K562 (cell line): ENCODE data around the gene RETSAT. TPM values are rescaled to one million over a fixed set of nuclear protein-coding genes. Genes with fewer than 3 reads are reported as not detected.
"Not testable (repeated sequence)": the region's sequence is repeated elsewhere in the genome, so short reads cannot be mapped to it uniquely, and the experiment has no call there.

Source experiments
- ATAC-seq: fragments of 200-7000 bp; cut with Tn5 transposase; 3 replicates; pipeline ENCODE4 v1.9.1; 2020; ENCODE audit warnings: moderate library complexity
- BruUV-seq: library from RNA; stranded (reverse); fragments of 400-500 nt; replicated peaks from 2 replicates; lab custom pipeline; 2021; lab: Mats Ljungman, UMichigan
- CTCF ChIA-PET: fragments of 300-600 bp; formaldehyde crosslinking; extraction: SDS; loops from one replicate; lab custom pipeline; 2021; ENCODE audit warnings: low intra/inter-chr PET ratio; lab: Yijun Ruan, JAX
- POLR2A ChIA-PET: fragments of 300-600, 350-650 bp; sonication (Branson Sonifier 250); formaldehyde crosslinking; extraction: SDS; loops from one replicate; lab custom pipeline; 2021; ENCODE audit warnings: antibody characterized with exemption, inconsistent platforms; lab: Yijun Ruan, JAX
- DNase-seq, 4 experiments: peaks; one replicate each; pipeline versions ENCODE4 v3.0.0 to v3.0.0-alpha.2; 2011 to 2018; ENCODE audit warnings: low spot score in 3 of 4, mixed read lengths in 3 of 4; ENCODE audit errors: extremely low read depth in 1 of 4
- FAIRE-seq: peaks from 2 replicates; lab custom pipeline; 2011; peaks lifted over from hg19 to GRCh38; lab: Jason Lieb, UNC
- H2AFZ ChIP-seq: 2 replicates; pipeline ENCODE4 v1.6.0; 2011; ENCODE audit warnings: low read depth, low read length, control low read depth, inconsistent platforms
- H3K27ac ChIP-seq: fragments of 200-600 bp; 3 replicates; pipeline ENCODE4 v1.8.0; 2011; ENCODE audit warnings: low read depth, mild to moderate bottlenecking, control low read depth, inconsistent platforms, low read length, moderate library complexity, mixed read lengths; ENCODE audit errors: extremely low read depth
- H3K27me3 ChIP-seq, 2 experiments: fragments of 300-600 bp in 1 of 2; 2 replicates in 1 of 2; 3 replicates in 1 of 2; pipeline versions ENCODE4 v1.6.0 to v1.8.0; 2011; ENCODE audit warnings: inconsistent platforms in 2 of 2, low read length in 2 of 2, mild to moderate bottlenecking in 1 of 2, mixed read lengths in 1 of 2, moderate library complexity in 1 of 2; ENCODE audit not compliant: control insufficient read depth in 2 of 2, insufficient read depth in 2 of 2
- H3K36me3 ChIP-seq: fragments of 300-600 bp; 3 replicates; pipeline ENCODE4 v1.8.0; 2011; ENCODE audit warnings: mild to moderate bottlenecking, low read length, inconsistent platforms; ENCODE audit not compliant: control insufficient read depth, insufficient read depth
- H3K4me1 ChIP-seq, 2 experiments: fragments of 200-600 bp in 1 of 2; replicated peaks in 1 of 2; 2 replicates in 1 of 2; 3 replicates in 1 of 2; pipeline versions ENCODE4 v1.5.1 to v1.8.0; 2011; ENCODE audit warnings: inconsistent platforms in 2 of 2, low read length in 2 of 2, mild to moderate bottlenecking in 1 of 2, mixed read lengths in 1 of 2, moderate library complexity in 1 of 2; ENCODE audit not compliant: control insufficient read depth in 2 of 2, insufficient read depth in 2 of 2
- H3K4me2 ChIP-seq: 2 replicates; pipeline ENCODE4 v1.6.1; 2011; ENCODE audit warnings: low read length, control low read depth, inconsistent platforms, mixed read lengths; ENCODE audit not compliant: insufficient read depth
- H3K4me3 ChIP-seq: fragments of 200-600 bp; sonication (generic), shearing (Covaris generic); 2 replicates; pipeline ENCODE4 v1.5.1; 2016; ENCODE audit warnings: control low read depth, inconsistent platforms
- H3K79me2 ChIP-seq: fragments of 200-600 bp; 3 replicates; pipeline ENCODE4 v1.8.0; 2011; ENCODE audit warnings: low read length, inconsistent platforms; ENCODE audit not compliant: control insufficient read depth, insufficient read depth
- H3K9ac ChIP-seq, 2 experiments: 2 replicates each; pipeline versions ENCODE4 v1.6.0 to v1.6.1; 2011; ENCODE audit warnings: low read depth in 2 of 2, low read length in 2 of 2, control low read depth in 1 of 2, inconsistent platforms in 1 of 2, mild to moderate bottlenecking in 1 of 2, mixed read lengths in 1 of 2; ENCODE audit not compliant: insufficient read depth in 1 of 2
- H3K9me1 ChIP-seq: one replicate; pipeline ENCODE4 v1.6.0; 2011; ENCODE audit warnings: inconsistent platforms, mild to moderate bottlenecking, low read length, moderate library complexity; ENCODE audit not compliant: control insufficient read depth, insufficient read depth
- H3K9me3 ChIP-seq: replicated peaks from 2 replicates; pipeline ENCODE4 v1.5.1; 2011; ENCODE audit warnings: low read depth, low read length, inconsistent platforms; ENCODE audit not compliant: control insufficient read depth, insufficient read depth
- H4K20me1 ChIP-seq: replicated peaks from 2 replicates; pipeline ENCODE4 v1.6.1; 2011; ENCODE audit warnings: low read length, inconsistent platforms, mixed read lengths; ENCODE audit not compliant: control insufficient read depth, insufficient read depth
- CXXC5 ChIP-seq: fragments of 250-450 bp; sonication (Bioruptor Pico); IDR thresholded peaks from 2 replicates; pipeline ENCODE4 v1.8.0; 2022; ENCODE audit warnings: inconsistent platforms, mild to moderate bottlenecking, moderate library complexity
- DLX4 ChIP-seq: fragments of 250-450 bp; sonication (Bioruptor Pico); IDR thresholded peaks from 2 replicates; pipeline ENCODE4 v1.6.1; 2021; ENCODE audit warnings: mild to moderate bottlenecking
- MYNN ChIP-seq, 2 experiments: sonication (generic); formaldehyde crosslinking in 1 of 2; IDR thresholded peaks; 2 replicates each; pipeline versions ENCODE4 v1.5.0 to v1.6.1; 2016 to 2020; ENCODE audit warnings: antibody characterized with exemption in 1 of 2, missing genetic modification reagents in 1 of 2
- WGBS: fragments of 100-300 bp; shearing (Covaris generic); methylation state at CpG from one replicate; pipeline ENCODE4 v1.1.6; 2016; ENCODE audit warnings: low coverage, mixed read lengths; ENCODE audit not compliant: insufficient coverage; ENCODE audit errors: missing lambda C conversion rate; 5-methylcytosine and 5-hydroxymethylcytosine counted together
- in situ Hi-C: fragments of 300-500 bp; cut with MboI; formaldehyde crosslinking; loops from 4 replicates; pipeline ENCODE4 v1.15.0; 2018; ENCODE audit warnings: inconsistent platforms, mixed read lengths
- intact Hi-C: fragments of 100-400 bp; cut with micrococcal nuclease; formaldehyde crosslinking; loops from 2 replicates; pipeline ENCODE4 v1.14.2; 2022
- polyA plus RNA-seq, 8 experiments: library from polyadenylated mRNA; depleted of rRNA in 4 of 8; stranded (reverse) in 5 of 8; unstranded in 3 of 8; fragments of >200 nt; fragmentation: Nextera tagmentation in 2 of 8; fragmentation: Illumina TruSeq in 1 of 8; extraction: Ambion mirVana in 2 of 8; extraction: Trizol in 1 of 8; gene quantifications; 2 replicates each; pipeline versions ENCODE4 v1.2.1 to v1.2.3, GENCODE V29; 2011 to 2014; ENCODE audit warnings: inconsistent platforms in 1 of 8, missing spikeins in 1 of 8
- total RNA-seq, 7 experiments: library from RNA; depleted of rRNA in 6 of 7; stranded (reverse); fragments of >200 nt in 6 of 7; fragmentation: Illumina TruSeq in 2 of 7; extraction: Trizol in 2 of 7; gene quantifications; 2 replicates each; pipeline versions ENCODE4 v1.2.1 to v1.2.3, GENCODE V29; 2011 to 2021; ENCODE audit warnings: low replicate concordance in 1 of 7

The RETSAT gene
- total and polyA plus RNA-seq, 9 of the 15 experiments (the other 6 are each of a cell fraction or from before 2014, with no cell fraction given) = 1.9 to 21.6 (median 16.5) TPM

- TF ChIP-seq DLX4 (CRISPR knock-in tag) (no peak), CXXC5 (no peak), MYNN (IDR thresholded peaks at IDR 0.05) (no peak), MYNN (CRISPR knock-in tag; IDR thresholded peaks at IDR 0.05) (no peak)
These were observed 9.9 kb downstream of the RETSAT start (continued) for GRCh38 chr2:85344356-85344954.

- H4K20me1 ChIP-seq, DNase-seq, H3K4me1 ChIP-seq, in situ Hi-C loops, intact Hi-C loops, H3K27ac ChIP-seq, H2AFZ ChIP-seq, H3K4me2 ChIP-seq, H3K79me2 ChIP-seq, BruUV-seq, H3K9ac ChIP-seq, H3K9me3 ChIP-seq, CTCF ChIA-PET, H3K4me3 ChIP-seq, FAIRE-seq, H3K9me1 ChIP-seq, H3K27me3 ChIP-seq: not testable (repeated sequence)
- peak; percentile 30; the same call in 2 of the 3 replicates for ATAC-seq
- peaks cover 27% of the 10 kb centered on the region; the same call in 1 of the 3 replicates for H3K36me3 ChIP-seq
- 94% methylated on average over 5 of the region's 10 CpGs for WGBS
- POLR2A ChIA-PET = interaction anchor here (1.0 to 2.0 kb wide), 3 partner anchors 11 to 23 kb away, joined by 3 to 6 read pairs (median 4); partner anchors contain the start of genes ELMOD3 and RETSAT
These were observed 11.0 kb downstream of the RETSAT start for GRCh38 chr2:85343207-85343895.
